Spleen (tissue), 11 donors: ENCODE data around the gene AP5M1. TPM values are rescaled to one million over a fixed set of nuclear protein-coding genes. Genes with fewer than 3 reads are reported as not detected.

Experiments
- DNase-seq: peaks from one replicate; pipeline ENCODE4 v3.0.0-alpha.2; 2020
- H3K27ac ChIP-seq, 8 donors: fragments of 200-600 bp; sonication (generic) in 7 of 8; 1 replicate in 4 of 8; 2 replicates in 4 of 8; pipeline versions ENCODE4 v1.5.0 to v1.8.0; 2016 to 2021; ENCODE audit warnings: inconsistent platforms in 4 of 8, mild to moderate bottlenecking in 4 of 8, moderate library complexity in 1 of 8
- H3K27me3 ChIP-seq, 7 donors: fragments of 200-600 bp; sonication (generic) in 6 of 7; replicated peaks in 1 of 7; 1 replicate in 4 of 7; 2 replicates in 3 of 7; pipeline versions ENCODE4 v1.5.0 to v1.8.0; 2016 to 2021; ENCODE audit warnings: inconsistent platforms in 3 of 7, mild to moderate bottlenecking in 1 of 7
- H3K36me3 ChIP-seq, 6 donors: fragments of 200-600 bp; sonication (generic) in 5 of 6; 1 replicate in 4 of 6; 2 replicates in 2 of 6; pipeline versions ENCODE4 v1.5.0 to v1.8.0; 2016 to 2021; ENCODE audit warnings: inconsistent platforms in 2 of 6
- H3K4me1 ChIP-seq, 6 donors: fragments of 200-600 bp; sonication (generic) in 5 of 6; 1 replicate in 3 of 6; 2 replicates in 3 of 6; pipeline versions ENCODE4 v1.5.0 to v1.8.0; 2016 to 2021; ENCODE audit warnings: inconsistent platforms in 3 of 6
- H3K4me3 ChIP-seq, 8 donors: fragments of 200-600 bp; sonication (generic) in 7 of 8; 1 replicate in 4 of 8; 2 replicates in 4 of 8; pipeline versions ENCODE4 v1.5.0 to v1.8.0; 2016 to 2021; ENCODE audit warnings: inconsistent platforms in 4 of 8, mild to moderate bottlenecking in 4 of 8, moderate library complexity in 2 of 8
- H3K9me3 ChIP-seq, 8 donors: fragments of 200-600 bp; sonication (generic) in 7 of 8; 1 replicate in 4 of 8; 2 replicates in 4 of 8; pipeline versions ENCODE4 v1.5.0 to v1.8.0; 2016 to 2021; ENCODE audit warnings: inconsistent platforms in 4 of 8
- POLR2A ChIP-seq, 3 donors: fragments of 450-650 bp; IDR thresholded peaks; one replicate each; pipeline ENCODE4 v1.5.1; 2017; ENCODE audit warnings: antibody characterized with exemption in 3 of 3, mild to moderate bottlenecking in 1 of 3
- POLR2AphosphoS5 ChIP-seq, 3 donors: sonication (generic); formaldehyde crosslinking; IDR thresholded peaks; one replicate each; pipeline ENCODE4 v1.5.1; 2017; ENCODE audit warnings: antibody characterized with exemption in 3 of 3
- whole genome bisulfite sequencing, 5 donors: extraction: QIAGEN DNeasy Blood & Tissue Kit in 3 of 5; methylation state at CpG; one replicate each; pipeline versions ENCODE4 v1.1.5 to v1.1.7; 2013 to 2018; 5-methylcytosine and 5-hydroxymethylcytosine counted together
- intact Hi-C: fragments of 100-400 bp; cut with DNase I; formaldehyde crosslinking; loops from one replicate; pipeline ENCODE4 v1.15.0; 2023; ENCODE audit warnings: low total_unique reads
- polyA plus RNA-seq, 3 donors: library from polyadenylated mRNA; stranded (reverse); fragments of 200-250 nt; gene quantifications; one replicate each; pipeline ENCODE4 v1.2.1, GENCODE V29; 2013
- total RNA-seq, 7 donors: library from RNA; depleted of rRNA in 3 of 7; stranded (reverse); fragments of >200 nt in 3 of 7; fragmentation: NEBNext Ultra II Directional in 4 of 7; extraction: Animal tissue kit (Norgen Biotek cat#: 25700) in 4 of 7; gene quantifications; one replicate each; pipeline versions ENCODE4 v1.1.0 to v1.2.1, GENCODE V29; 2016 to 2021
- TF ChIP-seq, protein P1 (sequence below), 11 experiments: fragments of 200-600 bp in 7 of 11; fragments of 450-650 bp in 4 of 11; sonication (generic) in 4 of 11; IDR thresholded peaks in 8 of 11; conservative IDR thresholded peaks in 3 of 11; 1 replicate in 7 of 11; 2 replicates in 4 of 11; pipeline versions ENCODE4 v1.4.0 to v1.8.0; 2016 to 2021; ENCODE audit warnings: antibody characterized with exemption in 11 of 11, inconsistent platforms in 4 of 11, mild to moderate bottlenecking in 1 of 11
- donor health status: healthy with polysubstance abuse.
- donor health status: DM: no; HTN: no; CAD: no; lungs with moderate emphysema.
- donor health status: DM: no; HTN: no; CAD: no.
- donor health status: Bipolar disorder and iron deficiency.
- donor health status: healthy.
- donor health status: DM: no; HTN: no; CAD: no.
- donor health status: DM: yes; HTN: yes; CAD: no.

AP5M1 gene
- total and polyA plus RNA-seq, 10 donors: 6.1 to 47.9 (median 39.9) TPM

DNA sequence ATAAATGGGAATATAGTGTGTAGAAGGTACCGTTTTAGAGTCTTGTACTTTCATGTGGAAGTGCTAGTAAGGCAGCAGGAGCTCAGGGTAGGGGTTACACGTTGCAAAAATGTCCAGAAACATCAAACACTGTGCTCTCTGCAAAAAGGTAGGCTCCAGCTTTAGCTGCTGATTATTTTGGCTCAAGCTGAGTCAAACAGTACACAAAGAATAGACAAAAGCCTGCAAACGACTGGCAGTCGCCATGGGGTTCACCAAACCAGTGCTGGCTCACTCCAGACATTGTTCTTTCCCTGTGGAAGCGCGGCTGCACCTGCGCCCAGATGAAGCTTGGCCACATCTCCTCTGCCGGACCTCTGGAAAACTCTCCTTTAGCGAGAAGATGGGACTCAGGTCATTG, 76.3 kb downstream of the AP5M1 start:
- no peak for DNase-seq
- 80 to 86% (median 85%) methylated on average over 9 of the region's 9 CpGs for WGBS, 5 donors
- peaks cover 0 to 7% (median 0%) of the 10 kb centered on the region in 8 donors for H3K9me3 ChIP-seq
- no peak for TF ChIP-seq POLR2AphosphoS5 (IDR thresholded peaks at IDR 0.05)
- intact Hi-C loops: no loop called here
- H3K27ac ChIP-seq: no peak overlapping the region
- H3K27me3 ChIP-seq: peaks cover 0 to 14% (median 0%) of the 10 kb centered on the region in 7 donors
- no peak overlapping the region for H3K4me3 ChIP-seq
- no peaks in the 10 kb centered on the region for H3K36me3 ChIP-seq
- H3K4me1 ChIP-seq: no peaks in the 10 kb centered on the region

DNA sequence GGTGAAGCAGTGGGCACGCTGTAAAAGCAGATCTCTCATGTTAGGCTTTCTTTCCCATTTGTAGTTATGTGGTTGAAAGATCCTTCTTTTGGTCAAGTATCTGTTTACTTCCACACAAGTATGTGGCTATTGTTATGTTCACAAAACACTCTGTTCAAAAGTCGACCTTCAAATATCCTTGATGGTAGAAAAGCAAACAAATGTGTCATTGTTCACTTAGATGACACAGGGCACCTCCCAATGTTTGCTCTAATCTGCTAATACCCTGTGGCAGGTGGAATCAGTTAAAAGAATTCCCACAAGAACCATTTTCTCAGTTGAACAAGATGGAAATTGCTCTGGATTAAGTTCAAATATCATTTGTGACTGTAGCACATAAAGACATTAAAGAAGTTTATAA, 78.0 kb downstream of the AP5M1 start:
- Histone ChIP-seq H3K27me3 (peaks cover 0 to 14% (median 0%) of the 10 kb centered on the region in 7 donors), H3K27ac (no peak overlapping the region), H3K36me3 (no peaks in the 10 kb centered on the region), H3K4me1 (no peaks in the 10 kb centered on the region), H3K9me3 (peaks cover 0 to 3% (median 0%) of the 10 kb centered on the region in 8 donors), H3K4me3 (no peak overlapping the region)
- 28 to 46% (median 41%) methylated on average over 2 of the region's 2 CpGs for WGBS, 5 donors
- DNase-seq: no peak
- intact Hi-C loops: no loop called here
- TF ChIP-seq, protein P1, sequence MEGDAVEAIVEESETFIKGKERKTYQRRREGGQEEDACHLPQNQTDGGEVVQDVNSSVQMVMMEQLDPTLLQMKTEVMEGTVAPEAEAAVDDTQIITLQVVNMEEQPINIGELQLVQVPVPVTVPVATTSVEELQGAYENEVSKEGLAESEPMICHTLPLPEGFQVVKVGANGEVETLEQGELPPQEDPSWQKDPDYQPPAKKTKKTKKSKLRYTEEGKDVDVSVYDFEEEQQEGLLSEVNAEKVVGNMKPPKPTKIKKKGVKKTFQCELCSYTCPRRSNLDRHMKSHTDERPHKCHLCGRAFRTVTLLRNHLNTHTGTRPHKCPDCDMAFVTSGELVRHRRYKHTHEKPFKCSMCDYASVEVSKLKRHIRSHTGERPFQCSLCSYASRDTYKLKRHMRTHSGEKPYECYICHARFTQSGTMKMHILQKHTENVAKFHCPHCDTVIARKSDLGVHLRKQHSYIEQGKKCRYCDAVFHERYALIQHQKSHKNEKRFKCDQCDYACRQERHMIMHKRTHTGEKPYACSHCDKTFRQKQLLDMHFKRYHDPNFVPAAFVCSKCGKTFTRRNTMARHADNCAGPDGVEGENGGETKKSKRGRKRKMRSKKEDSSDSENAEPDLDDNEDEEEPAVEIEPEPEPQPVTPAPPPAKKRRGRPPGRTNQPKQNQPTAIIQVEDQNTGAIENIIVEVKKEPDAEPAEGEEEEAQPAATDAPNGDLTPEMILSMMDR (IDR thresholded peaks at IDR 0.05 in 8 of 11, conservative IDR thresholded peaks at IDR 0.05 in 3 of 11): no peak
- TF ChIP-seq POLR2AphosphoS5 (IDR thresholded peaks at IDR 0.05) (no peak), POLR2A (IDR thresholded peaks at IDR 0.05) (no peak)

Other genes starting within 250 kb of the AP5M1 start
- 10 to 100 TPM; 48.6 to 77.2 (median 60.6) TPM for gene EXOC5, start 66 bp upstream of the AP5M1 start, total RNA-seq
- gene EXOC5, start 66 bp upstream of the AP5M1 start, polyA plus RNA-seq: 10 to 100 TPM in 2 of 3 donors, 1 to 10 TPM in 1; 8.8 to 14.4 (median 12.2) TPM
- gene NAA30, start 121.6 kb downstream of the AP5M1 start, total RNA-seq: 10 to 100 TPM; 13.6 to 24.4 (median 17.9) TPM
- gene NAA30, start 121.6 kb downstream of the AP5M1 start, polyA plus RNA-seq: 1 to 10 TPM; 2.8 to 6.8 (median 4.6) TPM
- not detected for gene CCDC198, start 224.9 kb downstream of the AP5M1 start, total RNA-seq
- gene CCDC198, start 224.9 kb downstream of the AP5M1 start, polyA plus RNA-seq: not detected